Adipocyte (in vitro differentiated cells): ENCODE results near the gene POTEB2.
"Not testable (repeated sequence)": the region's sequence is repeated elsewhere in the genome, so short reads cannot be mapped to it uniquely, and the experiment has no call there.

Experiments used
- DNase-seq: peaks from one replicate; pipeline ENCODE4 v3.0.0-alpha.2; 2015; ENCODE audit warnings: low read depth
- H3K27me3 ChIP-seq: replicated peaks from 2 replicates; pipeline ENCODE4 v1.7.0; 2013; ENCODE audit warnings: mild to moderate bottlenecking, low read length, moderate library complexity; ENCODE audit not compliant: control insufficient read depth, insufficient read depth
- H3K36me3 ChIP-seq: 2 replicates; pipeline ENCODE4 v1.7.0; 2013; ENCODE audit warnings: low read length, mild to moderate bottlenecking, moderate library complexity; ENCODE audit not compliant: control insufficient read depth, insufficient read depth, severe bottlenecking
- H3K4me1 ChIP-seq: 2 replicates; pipeline ENCODE4 v1.7.0; 2013; ENCODE audit warnings: mild to moderate bottlenecking, low read length, moderate library complexity; ENCODE audit not compliant: control insufficient read depth, insufficient read depth
- H3K4me3 ChIP-seq: 2 replicates; pipeline ENCODE4 v1.7.0; 2013; ENCODE audit warnings: mild to moderate bottlenecking, low read length, moderate library complexity
- H3K9ac ChIP-seq: 2 replicates; pipeline ENCODE4 v1.7.0; 2013; ENCODE audit warnings: mild to moderate bottlenecking, low read length, moderate library complexity
- H3K9me3 ChIP-seq: 2 replicates; pipeline ENCODE4 v1.7.0; 2013; ENCODE audit warnings: mild to moderate bottlenecking, low read length, moderate library complexity; ENCODE audit not compliant: control insufficient read depth

POTEB2 gene

DNA sequence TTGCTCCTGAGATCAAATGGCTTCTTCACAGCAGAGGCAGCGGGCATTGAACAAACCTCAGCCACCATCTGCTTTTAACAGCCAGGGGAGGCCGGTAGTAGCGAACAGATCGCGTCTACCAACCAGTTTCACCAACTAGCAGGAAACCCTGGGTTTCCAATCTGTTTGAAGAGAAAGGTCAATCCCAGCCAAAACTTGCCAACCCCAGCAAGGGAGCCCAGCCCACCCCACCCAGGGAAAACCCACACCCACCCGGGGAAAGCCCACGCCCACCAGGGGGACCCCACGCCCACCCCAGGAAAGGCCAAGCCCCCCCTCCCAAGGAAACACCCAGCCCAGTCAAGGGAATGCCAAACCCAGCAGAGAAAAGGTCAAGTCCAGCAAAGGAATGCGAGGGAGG is at the start of gene POTEB2:
POTEB2 (minus strand) TSS at position 101 of the 400 bp plus-strand sequence; CDS start at position 68, 33 bp downstream.
- not testable (repeated sequence) for H3K9me3 ChIP-seq, DNase-seq, H3K4me1 ChIP-seq, H3K9ac ChIP-seq, H3K27me3 ChIP-seq, H3K4me3 ChIP-seq, H3K36me3 ChIP-seq

DNA sequence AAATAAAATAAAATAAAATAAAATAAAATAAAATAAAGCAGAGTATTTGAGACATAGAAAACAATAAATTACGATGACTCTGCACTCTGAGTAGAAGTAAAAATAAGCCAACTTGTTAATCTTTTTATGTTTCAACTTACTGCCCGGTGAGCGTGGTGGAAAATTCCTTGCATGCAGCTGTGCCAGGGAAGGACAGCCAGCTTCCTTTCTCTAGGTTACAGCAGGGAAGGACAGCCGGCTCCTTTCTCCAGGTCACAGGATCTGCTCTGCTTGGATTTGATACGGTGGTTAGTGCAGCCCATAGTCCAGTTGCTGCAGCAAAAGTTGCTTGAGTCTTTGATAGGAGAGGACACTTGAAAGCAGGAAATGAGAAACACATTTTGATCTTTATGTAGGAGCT is 13.8 kb upstream of the POTEB2 start:
- not testable (repeated sequence) for H3K27me3 ChIP-seq, H3K36me3 ChIP-seq, H3K9me3 ChIP-seq, H3K4me1 ChIP-seq, DNase-seq, H3K4me3 ChIP-seq, H3K9ac ChIP-seq

DNA sequence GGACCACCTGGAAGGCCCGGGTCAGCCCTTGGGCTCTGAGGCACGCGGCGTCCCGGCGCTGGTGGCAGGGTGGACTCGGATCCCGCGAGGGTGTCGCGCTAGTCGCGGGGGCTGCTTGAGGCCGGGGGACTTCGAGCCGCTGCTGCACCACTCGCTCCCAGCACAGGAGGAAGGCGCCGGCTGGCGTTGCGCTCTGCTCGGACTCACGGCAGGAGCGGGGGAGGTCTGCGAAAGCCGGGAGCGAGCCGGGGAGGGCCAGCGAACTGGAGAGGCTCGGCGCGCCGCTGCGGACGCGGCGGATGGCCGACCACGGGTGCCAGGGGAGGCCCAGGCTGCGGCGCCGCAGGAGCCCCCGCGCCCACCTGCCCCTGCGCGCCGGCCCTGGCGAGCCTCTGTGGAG is 12.3 kb upstream of the POTEB2 start:
- not testable (repeated sequence) for H3K4me1 ChIP-seq, DNase-seq, H3K9me3 ChIP-seq, H3K36me3 ChIP-seq, H3K4me3 ChIP-seq, H3K27me3 ChIP-seq, H3K9ac ChIP-seq

DNA sequence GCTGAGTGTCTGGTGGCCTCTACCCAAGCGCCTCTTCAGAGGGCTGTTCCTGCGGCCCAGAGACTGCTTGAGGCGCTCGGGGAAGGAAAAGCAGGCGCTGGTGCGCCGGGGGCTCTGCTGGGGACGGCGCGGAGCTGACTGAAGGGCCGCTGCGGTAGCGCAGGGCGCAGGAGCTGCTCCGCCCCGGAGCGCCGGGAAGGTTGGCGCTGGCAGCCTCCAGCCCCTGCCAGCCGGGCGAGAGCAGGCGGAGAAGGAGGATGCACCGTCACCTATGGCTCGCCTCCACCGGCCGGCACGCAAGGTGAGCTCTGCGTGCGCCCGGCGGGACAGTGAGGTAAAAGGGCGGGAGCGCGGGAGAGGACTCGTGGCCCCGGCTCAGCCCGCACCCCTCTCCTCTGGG is 11.7 kb upstream of the POTEB2 start:
- H3K27me3 ChIP-seq, H3K9me3 ChIP-seq, H3K36me3 ChIP-seq, H3K4me3 ChIP-seq, DNase-seq, H3K4me1 ChIP-seq, H3K9ac ChIP-seq: not testable (repeated sequence)
